Sigmoid colon (tissue), 7 donors: Measurements from ENCODE around the gene RABIF. TPM values are rescaled to one million over a fixed set of nuclear protein-coding genes. Genes with fewer than 3 reads are reported as not detected.
"Not testable (repeated sequence)": the region's sequence is repeated elsewhere in the genome, so short reads cannot be mapped to it uniquely, and the experiment has no call there.

Experiments
- DNase-seq: peaks from one replicate; pipeline ENCODE4 v3.0.0-alpha.2; 2019
- H3K27ac ChIP-seq, 4 donors: fragments of 200-600 bp; sonication (generic); one replicate each; pipeline ENCODE4 v1.5.1; 2016 to 2019; ENCODE audit warnings: mild to moderate bottlenecking in 1 of 4
- H3K27me3 ChIP-seq, 3 donors: fragments of 200-600 bp; sonication (generic); one replicate each; pipeline ENCODE4 v1.5.1; 2019; ENCODE audit warnings: mild to moderate bottlenecking in 1 of 3
- H3K36me3 ChIP-seq, 4 donors: fragments of 200-600 bp; sonication (generic); one replicate each; pipeline ENCODE4 v1.5.1; 2016 to 2019
- H3K4me1 ChIP-seq, 4 donors: fragments of 200-600 bp; sonication (generic); one replicate each; pipeline ENCODE4 v1.5.1; 2017 to 2019
- H3K4me3 ChIP-seq, 4 donors: fragments of 200-600 bp; sonication (generic); one replicate each; pipeline ENCODE4 v1.5.1; 2017 to 2019; ENCODE audit warnings: mild to moderate bottlenecking in 2 of 4, moderate library complexity in 1 of 4
- H3K9me3 ChIP-seq, 4 donors: fragments of 200-600 bp in 3 of 4; sonication (generic) in 3 of 4; one replicate each; pipeline versions ENCODE4 v1.5.1 to v1.6.1; 2013 to 2019
- EP300 ChIP-seq, 4 donors: sonication (generic); formaldehyde crosslinking; IDR thresholded peaks; one replicate each; pipeline ENCODE4 v1.6.1; 2017; ENCODE audit warnings: antibody characterized with exemption in 4 of 4
- POLR2A ChIP-seq, 2 donors: fragments of 450-650 bp; IDR thresholded peaks; one replicate each; pipeline ENCODE4 v1.6.1; 2016; ENCODE audit warnings: antibody characterized with exemption in 2 of 2, mild to moderate bottlenecking in 2 of 2, moderate library complexity in 2 of 2
- POLR2AphosphoS5 ChIP-seq, 4 donors: sonication (generic); formaldehyde crosslinking; IDR thresholded peaks; one replicate each; pipeline ENCODE4 v1.6.1; 2017; ENCODE audit warnings: antibody characterized with exemption in 4 of 4
- WGBS, 2 donors: extraction: QIAGEN DNeasy Blood & Tissue Kit; methylation state at CpG; one replicate each; pipeline ENCODE4 v1.1.7; 2013; 5-methylcytosine and 5-hydroxymethylcytosine counted together
- intact Hi-C: fragments of 100-400 bp; cut with DNase I; formaldehyde crosslinking; loops from one replicate; pipeline ENCODE4 v1.15.1; 2023
- polyA plus RNA-seq, 3 donors: library from polyadenylated mRNA; stranded (reverse); fragments of 200-250 nt; gene quantifications; one replicate each; pipeline ENCODE4 v1.2.3, GENCODE V29; 2013
- total RNA-seq, 4 donors: library from RNA; depleted of rRNA; stranded (reverse); fragments of >200 nt; gene quantifications; one replicate each; pipeline ENCODE4 v1.1.0, GENCODE V29; 2016
- TF ChIP-seq, protein P1 (sequence below), 4 experiments: fragments of 450-650 bp in 3 of 4; fragments of 200-600 bp in 1 of 4; IDR thresholded peaks; one replicate each; pipeline ENCODE4 v1.5.1; 2016 to 2019; ENCODE audit warnings: antibody characterized with exemption in 4 of 4, mild to moderate bottlenecking in 3 of 4, moderate library complexity in 2 of 4
- donor health status: healthy with polysubstance abuse.
- donor health status: Bipolar disorder and iron deficiency.
- donor health status: healthy.

RABIF gene
- 1 to 10 TPM; 3.6 to 7.3 (median 4.8) TPM for total RNA-seq
- 10 to 100 TPM in 2 of 3 donors, 1 to 10 TPM in 1; 9.0 to 17.6 (median 15.0) TPM for polyA plus RNA-seq

DNA sequence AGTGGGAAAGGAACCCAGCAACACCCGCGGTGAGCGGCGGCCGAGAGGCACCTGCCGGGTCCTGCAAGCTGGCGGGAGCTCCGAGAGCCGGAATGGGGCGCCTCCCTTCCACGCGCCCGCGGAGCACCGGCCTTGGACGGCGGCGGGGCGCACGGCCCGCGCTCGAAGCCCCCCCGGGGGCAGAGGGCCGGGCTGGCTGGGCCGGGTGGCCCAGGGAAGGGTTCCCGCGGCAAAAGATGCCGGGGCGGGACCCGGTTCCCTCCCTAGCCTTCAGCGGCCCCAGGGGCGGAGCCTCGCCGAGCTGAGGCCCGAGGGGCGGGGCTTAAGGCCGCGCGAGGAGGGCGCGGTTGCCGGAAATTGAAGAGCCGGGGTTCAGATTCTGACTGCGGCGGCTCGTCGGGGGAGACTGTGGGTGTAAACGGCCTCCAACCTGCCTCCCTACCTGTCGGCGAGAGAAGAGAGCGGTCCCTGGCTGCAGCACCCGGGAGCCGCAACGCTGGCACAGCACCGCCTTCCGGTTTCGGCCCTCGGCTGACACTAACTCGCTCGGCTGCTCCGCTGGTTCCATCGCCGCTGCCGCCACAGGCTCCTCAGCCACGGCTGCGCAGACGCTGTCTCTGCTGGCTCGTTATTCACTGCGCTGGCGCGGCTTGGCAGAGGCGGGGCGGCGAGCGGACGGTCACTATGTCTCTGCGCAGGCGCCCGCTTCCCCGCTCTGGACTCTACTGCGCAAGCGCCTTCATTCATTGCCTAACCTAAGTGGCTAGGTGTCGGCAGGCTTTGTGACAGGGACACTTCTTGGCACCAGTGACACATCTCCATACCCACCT lies at the start of gene RABIF:
TSS of gene RABIF (minus strand) at position 619 of the 830 bp plus-strand sequence. CDS start at position 568, 51 bp downstream.
- whole genome bisulfite sequencing, 2 donors: 0% methylated on average over 84 of the region's 84 CpGs
- H3K36me3 ChIP-seq: peaks cover 13 to 35% (median 16%) of the 10 kb centered on the region in 4 donors
- peak within 1 kb of the TSS; percentile 69 to 82 (median 75) for H3K4me3 ChIP-seq
- no peaks in the 10 kb centered on the region for H3K9me3 ChIP-seq
- TF ChIP-seq, protein P1, sequence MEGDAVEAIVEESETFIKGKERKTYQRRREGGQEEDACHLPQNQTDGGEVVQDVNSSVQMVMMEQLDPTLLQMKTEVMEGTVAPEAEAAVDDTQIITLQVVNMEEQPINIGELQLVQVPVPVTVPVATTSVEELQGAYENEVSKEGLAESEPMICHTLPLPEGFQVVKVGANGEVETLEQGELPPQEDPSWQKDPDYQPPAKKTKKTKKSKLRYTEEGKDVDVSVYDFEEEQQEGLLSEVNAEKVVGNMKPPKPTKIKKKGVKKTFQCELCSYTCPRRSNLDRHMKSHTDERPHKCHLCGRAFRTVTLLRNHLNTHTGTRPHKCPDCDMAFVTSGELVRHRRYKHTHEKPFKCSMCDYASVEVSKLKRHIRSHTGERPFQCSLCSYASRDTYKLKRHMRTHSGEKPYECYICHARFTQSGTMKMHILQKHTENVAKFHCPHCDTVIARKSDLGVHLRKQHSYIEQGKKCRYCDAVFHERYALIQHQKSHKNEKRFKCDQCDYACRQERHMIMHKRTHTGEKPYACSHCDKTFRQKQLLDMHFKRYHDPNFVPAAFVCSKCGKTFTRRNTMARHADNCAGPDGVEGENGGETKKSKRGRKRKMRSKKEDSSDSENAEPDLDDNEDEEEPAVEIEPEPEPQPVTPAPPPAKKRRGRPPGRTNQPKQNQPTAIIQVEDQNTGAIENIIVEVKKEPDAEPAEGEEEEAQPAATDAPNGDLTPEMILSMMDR (IDR thresholded peaks at IDR 0.05): no peak
- TF ChIP-seq EP300 (IDR thresholded peaks at IDR 0.05) (no peak), POLR2AphosphoS5 (IDR thresholded peaks at IDR 0.05) (peak; percentile 83 to 96 (median 94)), POLR2A (IDR thresholded peaks at IDR 0.05) (peak; percentile 72 to 92)
- peak within 1 kb of the TSS; percentile 87 to 98 (median 92) for H3K27ac ChIP-seq
- peak; percentile 98 for DNase-seq
- peaks cover 0 to 17% (median 10%) of the 10 kb centered on the region in 4 donors for H3K4me1 ChIP-seq
- H3K27me3 ChIP-seq: no peaks in the 10 kb centered on the region
- intact Hi-C loops: loop anchor here (2.0 to 5.0 kb wide), 3 partner anchors 28 to 78 kb away; partner anchors contain the start of genes KLHL12 and PCAT6

DNA sequence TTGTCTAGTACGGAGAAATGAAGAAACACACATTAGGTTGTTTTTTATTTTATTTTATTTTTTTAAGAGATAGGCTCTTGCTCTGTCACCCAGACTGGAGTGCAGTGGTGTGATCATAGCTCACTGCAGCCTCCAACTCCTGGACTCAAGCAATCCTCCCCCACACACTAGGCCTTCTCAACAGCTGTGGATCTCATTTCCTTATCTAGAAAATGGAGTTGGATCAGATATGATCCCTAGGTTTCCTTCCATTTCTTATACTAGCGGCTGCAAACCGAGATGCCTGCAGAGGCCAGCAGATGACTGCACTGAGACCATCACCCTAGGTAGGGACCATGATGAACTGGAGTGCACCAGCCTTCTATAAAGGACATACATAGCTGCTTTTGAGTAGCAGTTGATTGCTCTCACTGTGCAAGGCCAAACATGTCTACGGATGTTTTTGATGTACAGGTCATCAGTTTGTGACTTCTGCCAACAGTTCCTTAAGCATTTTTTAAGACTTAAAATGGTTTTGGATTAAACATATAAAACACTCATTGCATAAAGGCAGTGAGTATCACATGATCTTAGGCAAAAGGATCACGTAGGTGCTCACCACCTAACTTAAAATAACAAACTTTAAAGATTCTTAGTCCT lies 49.5 kb upstream of the RABIF start:
- Histone ChIP-seq H3K9me3 (no peaks in the 10 kb centered on the region), H3K36me3 (peaks cover 3 to 38% (median 24%) of the 10 kb centered on the region in 4 donors), H3K27me3 (no peaks in the 10 kb centered on the region), H3K27ac (no peak overlapping the region), H3K4me3 (no peak overlapping the region), H3K4me1 (no peaks in the 10 kb centered on the region)
- no peak for DNase-seq
- WGBS, 2 donors: 90 to 91% methylated on average over 5 of the region's 5 CpGs
- no peak for TF ChIP-seq POLR2A (IDR thresholded peaks at IDR 0.05)
- TF ChIP-seq, protein P1 (IDR thresholded peaks at IDR 0.05): no peak
- TF ChIP-seq EP300 (IDR thresholded peaks at IDR 0.05): no peak
- TF ChIP-seq POLR2AphosphoS5 (IDR thresholded peaks at IDR 0.05): no peak
- intact Hi-C loops: no loop called here

DNA sequence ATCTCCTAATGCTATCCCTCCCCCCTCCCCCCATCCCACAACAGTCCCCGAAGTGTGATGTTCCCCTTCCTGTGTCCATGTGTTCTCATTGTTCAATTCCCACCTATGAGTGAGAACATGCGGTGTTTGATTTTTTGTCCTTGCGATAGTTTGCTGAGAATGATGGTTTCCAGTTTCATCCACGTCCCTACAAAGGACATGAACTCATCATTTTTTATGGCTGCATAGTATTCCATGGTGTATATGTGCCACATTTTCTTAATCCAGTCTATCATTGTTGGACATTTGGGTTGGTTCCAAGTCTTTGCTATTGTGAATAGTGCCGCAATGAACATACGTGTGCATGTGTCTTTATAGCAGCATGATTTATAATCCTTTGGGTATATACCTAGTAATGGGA lies 47.5 kb upstream of the RABIF start:
- H3K4me3 ChIP-seq, H3K27me3 ChIP-seq, H3K4me1 ChIP-seq, DNase-seq, H3K9me3 ChIP-seq, H3K27ac ChIP-seq, intact Hi-C loops: not testable (repeated sequence)
- WGBS, 2 donors: 80 to 100% methylated on average over 1 to 2 of the region's 6 CpGs
- peaks cover 0 to 18% (median 8%) of the 10 kb centered on the region in 4 donors for H3K36me3 ChIP-seq

DNA sequence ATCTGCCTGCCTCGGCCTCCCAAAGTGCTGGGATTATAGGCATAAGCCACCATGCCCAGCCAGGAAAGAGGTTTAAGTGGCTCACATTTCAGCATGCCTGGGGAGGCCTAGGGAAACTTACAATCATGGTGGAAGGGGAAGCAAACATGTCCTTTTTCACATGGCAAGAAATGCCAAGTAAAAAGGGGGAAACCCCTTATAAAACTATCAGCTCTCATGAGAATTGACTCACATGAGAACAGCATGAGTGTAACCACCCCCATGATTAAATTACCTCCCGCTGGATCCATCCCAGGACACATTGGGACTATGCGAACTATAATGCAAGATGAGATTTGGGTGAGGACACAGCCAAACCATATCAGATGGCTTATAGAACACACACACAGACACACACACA lies 46.9 kb upstream of the RABIF start:
- Histone ChIP-seq H3K4me1 (no peaks in the 10 kb centered on the region), H3K4me3 (no peak overlapping the region), H3K27ac (no peak overlapping the region), H3K9me3 (no peaks in the 10 kb centered on the region), H3K36me3 (peaks cover 0 to 13% (median 3%) of the 10 kb centered on the region in 4 donors), H3K27me3 (no peaks in the 10 kb centered on the region)
- DNase-seq: no peak
- WGBS, 2 donors: 71 to 78% methylated on average over 3 of the region's 3 CpGs
- TF ChIP-seq EP300 (IDR thresholded peaks at IDR 0.05) (no peak), POLR2A (IDR thresholded peaks at IDR 0.05) (no peak), POLR2AphosphoS5 (IDR thresholded peaks at IDR 0.05) (no peak)
- TF ChIP-seq, protein P1 (IDR thresholded peaks at IDR 0.05): no peak
- intact Hi-C loops: no loop called here

DNA sequence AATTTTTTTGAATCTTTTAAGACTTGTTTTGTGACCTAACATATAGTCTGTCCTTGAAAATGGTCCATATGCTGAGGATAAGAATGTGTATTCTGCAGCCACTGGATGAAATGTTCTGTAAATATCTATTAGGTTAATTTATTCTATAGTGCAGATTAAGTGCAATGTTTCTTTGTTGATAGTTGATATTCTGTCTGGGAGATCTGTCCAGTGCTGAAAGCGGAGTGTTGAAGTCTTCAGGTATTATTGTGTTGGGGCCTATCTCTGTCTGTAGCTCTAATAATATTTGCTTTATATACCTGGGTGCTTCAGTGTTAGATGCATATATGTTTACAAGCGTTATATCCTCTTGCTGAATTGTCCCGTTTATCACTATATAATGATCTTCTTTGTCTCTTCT lies 45.8 kb upstream of the RABIF start:
- Histone ChIP-seq H3K36me3 (peaks cover 0 to 2% (median 0%) of the 10 kb centered on the region in 4 donors), H3K27ac (no peak overlapping the region), H3K4me1 (no peaks in the 10 kb centered on the region), H3K9me3 (no peaks in the 10 kb centered on the region), H3K4me3 (no peak overlapping the region), H3K27me3 (no peaks in the 10 kb centered on the region)
- WGBS, 2 donors: 90 to 97% methylated on average over 3 of the region's 3 CpGs
- no peak for DNase-seq
- TF ChIP-seq EP300 (IDR thresholded peaks at IDR 0.05) (no peak), POLR2AphosphoS5 (IDR thresholded peaks at IDR 0.05) (no peak), POLR2A (IDR thresholded peaks at IDR 0.05) (no peak)
- TF ChIP-seq, protein P1 (IDR thresholded peaks at IDR 0.05): no peak
- intact Hi-C loops: no loop called here
